H1 (cell line): Measurements from ENCODE around the gene TMEM178B. TPM values are rescaled to one million over a fixed set of nuclear protein-coding genes. Genes with fewer than 3 reads are reported as not detected.

ENCODE experiments used
- BACH1 ChIP-seq: IDR thresholded peaks from 2 replicates; pipeline ENCODE4 v1.6.1; 2012; ENCODE audit warnings: low read length, improper control_type of control experiment
- BRCA1 ChIP-seq: IDR thresholded peaks from 2 replicates; pipeline ENCODE4 v1.6.1; 2012; ENCODE audit warnings: low read depth, low read length, improper control_type of control experiment
- POU5F1 ChIP-seq: IDR thresholded peaks from 2 replicates; pipeline ENCODE4 v1.6.1; 2011; ENCODE audit warnings: low read depth, mild to moderate bottlenecking, low read length, moderate library complexity
- RAD21 ChIP-seq, 2 experiments: IDR thresholded peaks in 1 of 2; conservative IDR thresholded peaks in 1 of 2; 2 replicates each; pipeline ENCODE4 v1.6.1; 2011; ENCODE audit warnings: low read depth in 2 of 2, low read length in 2 of 2, improper control_type of control experiment in 1 of 2, inconsistent platforms in 1 of 2, mild to moderate bottlenecking in 1 of 2, moderate library complexity in 1 of 2
- SIRT6 ChIP-seq: IDR thresholded peaks from one replicate; pipeline ENCODE4 v1.7.1; 2012; ENCODE audit warnings: low read length, inconsistent platforms
- polyA plus RNA-seq, 7 experiments: library from polyadenylated mRNA; depleted of rRNA in 3 of 7; stranded (reverse) in 5 of 7; unstranded in 2 of 7; fragments of >200 nt in 5 of 7; fragments of 200-250 nt in 2 of 7; gene quantifications; 1 replicate in 5 of 7; 2 replicates in 1 of 7; 4 replicates in 1 of 7; pipeline versions ENCODE4 v1.2.1 to v1.2.3, GENCODE V29; 2011 to 2013; ENCODE audit warnings: missing spikeins in 2 of 7, mixed read lengths in 2 of 7
- total RNA-seq: library from RNA; stranded (reverse); fragmentation: NEBNext Ultra II Directional; extraction: Animal tissue kit (Norgen Biotek cat#: 25700); gene quantifications from 2 replicates; pipeline ENCODE4 v1.2.1, GENCODE V29; 2021

The TMEM178B gene
- total and polyA plus RNA-seq, 2 of the 8 experiments (the other 6 are each of a cell fraction or from before 2014, with no cell fraction given) = 5.3 to 18.1 TPM

GRCh38 chr7:141444961-141445360, 371.1 kb downstream of the TMEM178B start (continued):
- TF ChIP-seq RAD21 (IDR thresholded peaks at IDR 0.05 in 1 of 2, conservative IDR thresholded peaks at IDR 0.05 in 1 of 2; ENCODE audit: low read depth in 2 of 2, low read length in 2 of 2) = no peak
- no peak for TF ChIP-seq BACH1
- TF ChIP-seq SIRT6 = no peak
- no peak for TF ChIP-seq POU5F1
- no peak for TF ChIP-seq BRCA1
